HG03378 (cell line): ENCODE data around the gene PTPN12.

Experiments used
- ATAC-seq: cut with Tn5 transposase; IDR thresholded peaks from one replicate; pipeline ENCODE4 v1.9.1; 2021; ENCODE audit warnings: mild to moderate bottlenecking, moderate library complexity; ENCODE audit not compliant: unreplicated experiment

Gene PTPN12

DNA sequence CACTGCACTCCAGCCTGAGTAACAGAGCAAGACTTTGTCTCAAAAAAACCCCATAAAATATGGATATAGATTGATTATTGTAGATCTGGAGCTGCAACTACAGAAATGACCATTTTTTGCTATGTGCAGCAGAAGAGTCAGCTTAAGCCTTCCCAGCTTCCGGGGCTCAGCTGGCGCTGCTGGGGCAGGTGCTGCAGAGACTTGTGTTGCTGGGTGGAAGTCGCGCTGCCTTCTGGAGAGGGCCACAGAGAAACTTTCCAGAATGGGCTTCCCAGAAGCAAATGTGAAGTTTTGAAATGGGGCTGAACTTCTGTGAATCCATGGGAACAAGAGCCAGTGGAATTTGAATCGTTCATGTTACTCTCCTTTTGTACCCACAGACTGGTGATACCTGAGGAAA, 121.8 kb downstream of the PTPN12 start:
- no peak for ATAC-seq

DNA sequence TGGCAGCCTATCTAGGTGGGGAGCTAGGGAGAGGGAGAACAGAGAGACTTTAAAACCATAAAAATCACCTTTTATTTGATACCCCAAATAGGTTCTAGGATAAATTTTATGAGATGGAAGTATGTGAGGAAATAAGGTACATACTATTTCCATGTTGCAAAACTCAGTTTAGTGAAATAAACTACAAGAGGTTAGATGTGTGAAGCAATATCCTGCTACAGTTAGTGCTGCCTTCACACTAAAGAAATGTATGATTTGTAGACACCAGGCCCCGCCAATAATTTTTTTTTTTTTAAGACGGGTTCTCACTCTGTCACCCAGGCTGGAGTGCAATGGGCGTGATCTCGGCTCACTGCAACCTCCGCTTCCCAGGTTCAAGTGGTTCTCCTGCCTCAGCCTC, 124.7 kb downstream of the PTPN12 start:
- no peak for ATAC-seq

DNA sequence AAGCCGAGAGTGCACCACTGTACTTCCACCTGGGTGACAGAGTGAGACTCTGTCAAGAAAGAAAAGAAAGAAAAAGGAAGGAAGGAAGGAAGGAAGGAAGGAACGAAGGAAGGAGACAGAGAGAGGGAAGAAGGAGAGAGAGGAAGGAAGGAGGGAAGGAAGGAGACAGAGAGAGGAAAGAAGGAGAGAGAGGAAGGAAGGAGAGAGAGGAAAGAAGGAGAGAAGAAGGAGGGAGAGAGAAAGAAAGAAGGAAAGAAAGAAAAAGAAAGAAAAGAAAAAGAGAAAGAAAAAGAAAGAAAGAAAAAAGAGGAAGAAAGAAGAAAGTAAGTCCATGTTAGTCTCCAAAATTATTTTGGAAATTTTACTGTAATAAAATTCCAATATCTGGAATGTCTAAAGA, 125.8 kb downstream of the PTPN12 start:
- no peak for ATAC-seq

DNA sequence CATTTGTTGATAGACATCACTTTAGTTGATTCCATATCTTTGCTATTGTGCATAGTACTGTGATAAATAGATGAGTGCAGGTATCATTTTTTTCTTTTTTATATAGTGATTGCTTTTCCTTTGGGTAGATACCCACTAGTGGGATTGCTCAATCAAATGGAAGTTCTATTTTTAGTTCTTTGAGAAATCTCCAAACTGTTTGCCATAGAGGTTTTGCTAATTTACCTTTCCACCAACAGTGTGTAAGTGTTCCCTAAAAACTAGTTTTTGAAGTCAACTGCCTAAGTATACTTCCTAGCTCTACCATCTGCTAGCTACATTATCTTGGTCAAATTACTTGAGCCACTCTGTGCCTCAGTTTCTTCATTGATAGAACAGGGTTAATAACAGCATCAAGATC, 127.6 kb downstream of the PTPN12 start:
- no peak for ATAC-seq

DNA sequence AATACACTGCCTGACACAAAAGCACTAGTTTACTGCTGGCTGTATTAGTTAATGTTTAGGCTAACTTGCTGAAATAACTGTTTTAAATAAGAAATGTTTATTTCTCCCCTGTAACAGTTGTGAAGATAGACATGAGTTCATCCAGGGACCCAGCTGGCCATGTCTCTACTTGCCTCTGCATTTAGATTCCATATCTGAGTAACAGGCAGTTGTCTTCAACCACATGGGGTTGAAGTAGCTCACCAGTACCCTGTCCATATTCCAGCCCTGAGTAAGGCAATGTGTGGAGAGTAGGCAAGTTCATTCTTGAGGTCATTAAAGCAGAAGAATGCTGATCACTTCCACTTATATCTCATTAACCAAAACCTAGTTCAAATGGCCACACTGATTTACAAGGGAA, 128.1 kb downstream of the PTPN12 start:
- ATAC-seq: no peak

DNA sequence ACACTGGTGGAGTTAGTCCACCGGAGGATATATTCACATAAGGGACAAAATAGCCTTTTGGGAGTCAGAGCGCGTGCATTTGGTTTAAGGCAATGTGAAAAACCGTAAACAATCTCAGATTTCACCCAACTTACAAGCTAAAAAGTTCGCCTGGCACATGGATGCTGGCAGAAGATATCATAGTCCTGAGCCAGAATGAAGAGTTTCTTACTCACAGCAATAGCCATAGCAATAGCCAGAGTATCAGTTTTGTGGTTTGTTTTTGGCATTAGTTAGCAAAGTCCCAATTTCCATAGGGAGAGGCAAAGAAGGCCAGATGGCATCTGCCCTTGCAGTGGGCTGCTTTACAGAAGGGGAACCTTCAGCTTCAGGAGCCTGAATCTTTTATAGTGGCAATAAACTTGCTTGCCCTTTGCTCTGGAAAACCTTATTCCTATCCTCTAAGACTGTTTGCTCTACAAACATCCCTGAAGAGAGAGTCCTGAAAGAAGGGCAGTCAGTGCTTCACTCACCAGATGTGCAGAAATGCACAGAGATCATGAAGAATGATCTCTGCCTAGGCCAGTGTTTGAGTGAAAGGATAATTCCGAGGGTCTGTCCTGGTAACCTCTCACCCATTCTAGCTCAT, 130.5 kb downstream of the PTPN12 start:
- ATAC-seq: no peak

DNA sequence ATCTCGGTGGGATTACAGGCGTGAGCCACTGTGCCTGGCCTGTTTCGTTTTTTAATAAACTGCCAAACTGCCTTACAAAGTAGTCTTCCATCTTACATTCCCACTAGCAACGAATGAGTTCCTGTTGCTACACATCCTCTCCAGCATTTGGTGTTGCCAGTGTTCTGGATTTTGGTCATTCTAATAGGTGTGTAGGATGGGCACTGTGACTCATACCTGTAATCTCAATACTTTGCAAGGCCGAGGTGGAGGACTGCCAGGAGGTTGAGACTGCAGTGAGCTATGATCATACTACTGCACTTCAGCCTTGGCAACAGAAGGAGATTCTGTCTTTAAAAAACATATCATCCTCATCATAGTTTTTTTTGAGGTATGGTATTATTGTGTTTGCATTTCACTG, 137.8 kb downstream of the PTPN12 start:
- ATAC-seq: peak; percentile 80

DNA sequence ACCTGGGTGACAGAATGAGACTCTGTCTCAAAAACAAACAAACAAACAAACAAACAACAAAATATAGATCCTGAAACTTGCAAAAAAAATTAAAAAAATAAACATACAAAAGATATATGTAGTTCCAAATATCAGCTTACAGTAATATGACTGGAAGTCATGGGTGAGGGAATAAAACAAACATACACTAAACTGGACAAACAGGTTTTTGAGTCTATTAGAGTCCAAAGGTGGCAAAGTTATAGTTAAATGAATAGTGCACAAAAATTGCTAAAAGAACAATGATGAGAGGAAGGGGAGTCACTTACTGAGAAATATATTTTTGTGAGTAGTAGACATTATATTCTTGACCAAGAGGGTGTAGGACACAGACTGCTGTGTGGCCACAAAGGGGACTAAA, 142.5 kb downstream of the PTPN12 start:
- ATAC-seq: no peak

DNA sequence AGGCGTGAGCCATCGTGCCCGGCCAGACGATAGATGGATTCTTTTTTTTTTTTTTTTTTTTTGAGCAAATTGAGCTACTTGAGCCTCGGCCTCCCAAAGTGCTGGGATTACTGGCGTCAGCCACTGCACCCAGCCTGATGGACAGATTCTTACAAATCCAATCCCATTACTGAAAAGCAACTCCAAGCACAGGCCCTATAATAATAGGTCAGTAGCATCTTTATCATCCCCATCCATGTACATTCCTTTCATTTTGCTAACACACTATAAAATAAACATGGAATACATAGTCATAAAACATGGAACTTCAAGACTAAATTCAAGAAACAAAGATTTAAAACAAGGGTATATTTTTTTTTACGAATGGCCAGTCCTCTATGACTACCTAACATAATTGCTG, 143.2 kb downstream of the PTPN12 start:
- ATAC-seq: no peak

DNA sequence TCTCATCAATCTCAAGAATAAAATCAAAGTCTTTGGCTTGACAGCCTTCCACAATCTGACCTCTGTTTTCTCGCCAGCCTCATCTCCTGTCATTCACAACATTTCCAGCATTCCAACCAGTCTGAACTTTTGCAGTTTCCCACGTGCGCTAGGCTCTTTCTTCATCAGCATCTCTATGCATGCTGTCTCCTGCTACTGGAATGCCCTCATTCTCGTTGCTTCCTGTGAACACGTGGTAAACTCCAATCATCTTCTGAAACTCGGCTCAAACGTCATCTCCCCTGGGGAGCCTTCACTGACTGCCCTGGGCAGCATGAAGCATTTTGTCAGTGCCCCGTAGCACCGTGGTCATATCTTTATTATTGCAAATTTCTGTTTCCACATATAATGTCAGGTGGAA, 146.9 kb downstream of the PTPN12 start:
- ATAC-seq: no peak

DNA sequence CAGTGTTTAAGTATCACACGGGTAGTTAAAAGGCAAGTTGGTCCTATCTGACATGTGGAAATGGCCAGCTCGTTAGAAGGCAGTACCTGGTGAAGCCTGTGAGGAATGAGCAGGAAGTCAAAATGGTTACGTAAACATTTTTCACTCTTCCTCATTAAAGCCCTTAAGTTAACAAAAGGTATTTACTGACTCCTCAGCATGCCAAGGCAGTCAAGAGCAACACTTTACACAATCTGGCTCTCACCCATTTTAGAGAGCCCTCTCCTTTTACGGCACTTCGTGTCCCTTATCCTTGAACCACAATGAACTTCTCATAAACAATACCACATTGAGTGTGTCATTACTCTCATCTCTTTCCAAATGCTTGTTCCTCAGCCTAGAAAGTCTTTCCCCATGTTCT, 148.1 kb downstream of the PTPN12 start:
- ATAC-seq: no peak

DNA sequence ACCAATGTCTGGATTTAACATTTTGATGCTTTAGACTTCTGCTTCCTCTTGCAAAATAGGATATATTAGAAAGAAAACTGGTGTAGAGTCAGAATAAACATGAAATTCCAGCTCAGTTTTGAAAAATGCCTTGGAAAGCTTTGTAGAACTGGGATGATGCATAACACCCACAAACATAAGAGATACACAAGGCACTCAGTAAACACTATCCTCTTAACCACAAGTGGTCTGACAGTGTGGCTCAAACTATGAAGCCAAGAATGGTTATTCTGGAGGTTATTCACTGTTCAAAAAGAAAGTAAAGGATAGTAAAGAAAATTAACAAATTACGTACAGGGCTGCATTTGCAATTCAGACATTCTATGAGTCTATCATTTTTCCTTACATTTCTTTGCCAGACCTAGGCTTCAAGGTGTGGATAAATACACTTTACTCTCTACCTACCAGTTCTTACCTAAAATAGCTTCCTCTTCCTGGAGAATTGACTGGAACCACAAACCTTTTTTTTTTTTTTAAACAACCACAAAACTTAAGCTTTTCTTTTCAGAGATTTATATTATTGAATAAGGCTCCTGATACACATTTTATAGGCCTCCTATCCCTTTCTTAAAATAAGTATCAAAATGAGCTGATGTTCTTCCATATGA, 150.1 kb downstream of the PTPN12 start:
- no peak for ATAC-seq

DNA sequence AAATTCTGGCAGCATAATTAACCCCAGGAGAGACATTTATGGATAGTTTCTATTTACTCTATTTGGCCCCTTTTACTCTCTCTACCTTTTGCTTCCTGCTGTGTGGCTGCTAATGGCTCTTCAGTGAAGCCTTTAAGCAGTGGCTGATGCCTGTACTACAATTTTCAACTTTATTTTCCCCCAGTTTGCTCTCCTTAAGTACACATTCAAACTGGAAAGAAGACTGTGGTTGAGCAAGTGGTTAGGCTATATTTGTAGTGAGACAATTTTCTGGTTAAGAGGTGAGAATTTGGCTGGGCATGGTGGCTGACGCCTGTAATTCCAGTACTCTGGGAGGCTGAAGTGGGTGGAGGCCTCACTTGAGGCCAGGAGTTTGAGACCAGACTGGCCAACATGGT, 150.7 kb downstream of the PTPN12 start:
- no peak for ATAC-seq
